Stomach smooth muscle (tissue), 2 donors: ENCODE measurements around the gene DCDC1.

Source experiments
- H3K27ac ChIP-seq: one replicate; pipeline ENCODE4 v1.7.0; 2013; ENCODE audit warnings: mild to moderate bottlenecking, low read length, inconsistent platforms
- H3K27me3 ChIP-seq, 2 donors: one replicate each; pipeline ENCODE4 v1.7.0; 2013; ENCODE audit warnings: low read length in 2 of 2; ENCODE audit not compliant: insufficient read depth in 2 of 2, control insufficient read depth in 1 of 2
- H3K36me3 ChIP-seq, 2 donors: one replicate each; pipeline ENCODE4 v1.7.0; 2013; ENCODE audit warnings: low read length in 2 of 2; ENCODE audit not compliant: control insufficient read depth in 2 of 2, insufficient read depth in 2 of 2
- H3K4me1 ChIP-seq: one replicate; pipeline ENCODE4 v1.7.0; 2013; ENCODE audit warnings: low read length; ENCODE audit not compliant: control insufficient read depth, insufficient read depth
- H3K4me3 ChIP-seq, 2 donors: one replicate each; pipeline ENCODE4 v1.7.0; 2013; ENCODE audit warnings: low read length in 2 of 2
- H3K9ac ChIP-seq, 2 donors: one replicate each; pipeline ENCODE4 v1.7.0; 2013; ENCODE audit warnings: low read length in 2 of 2, mild to moderate bottlenecking in 1 of 2
- H3K9me3 ChIP-seq, 2 donors: one replicate each; pipeline ENCODE4 v1.7.0; 2013; ENCODE audit warnings: low read length in 2 of 2; ENCODE audit not compliant: control insufficient read depth in 2 of 2
- donor health status: healthy.
- donor health status: Pancreatic carcinoma.

DCDC1 gene

DNA sequence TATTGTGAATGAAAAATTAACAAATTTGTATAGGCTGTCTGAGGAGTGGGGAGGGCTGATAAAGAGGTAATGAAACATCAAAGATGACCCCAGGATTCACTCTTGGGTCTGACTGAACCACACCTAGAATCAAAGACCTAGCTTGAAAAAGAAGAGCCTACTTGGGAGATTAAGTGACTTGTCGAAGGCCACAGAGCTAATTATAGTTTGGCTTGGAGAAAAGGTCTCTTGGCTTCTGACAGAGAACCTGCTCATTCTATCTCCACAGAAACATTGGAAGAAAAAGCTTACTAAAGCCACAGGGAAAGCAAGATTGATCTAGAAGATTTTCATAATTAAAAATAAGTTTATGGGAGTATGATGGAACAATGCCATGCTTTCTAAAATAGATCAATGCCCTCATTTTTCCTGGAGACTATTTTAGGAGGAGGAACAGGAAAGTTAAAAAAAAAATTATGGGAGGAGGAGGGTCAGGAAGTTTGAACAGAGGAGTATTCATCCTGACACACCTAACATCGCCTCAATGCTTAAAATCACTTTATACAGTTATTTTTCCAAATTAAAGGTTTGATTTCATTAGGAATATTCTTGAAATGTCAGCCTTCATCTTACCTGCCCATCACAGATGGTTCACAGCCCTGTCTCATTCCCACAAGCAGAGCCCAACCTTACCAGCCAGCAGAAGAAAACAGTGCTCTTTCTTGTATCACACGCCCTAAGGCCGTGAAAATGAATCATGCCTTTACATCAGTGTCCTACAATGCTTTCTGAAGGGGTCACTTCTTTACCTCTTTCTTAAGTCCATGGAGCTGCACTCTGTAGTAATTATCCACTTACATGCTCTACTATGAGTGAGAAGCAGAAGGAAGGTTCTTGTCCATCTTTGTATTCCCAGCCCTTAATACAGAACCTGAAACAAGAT lies 552.3 kb downstream of the DCDC1 start:
- Histone ChIP-seq H3K27me3 (no peaks in the 10 kb centered on the region), H3K36me3 (no peaks in the 10 kb centered on the region), H3K9me3 (no peaks in the 10 kb centered on the region), H3K4me1 (no peaks in the 10 kb centered on the region), H3K4me3 (no peak overlapping the region), H3K9ac (no peak overlapping the region), H3K27ac (no peak overlapping the region)

GRCh38 chr11:30815619-30816018 lies 553.9 kb downstream of the DCDC1 start:
- Histone ChIP-seq H3K27ac (no peak overlapping the region), H3K4me3 (no peak overlapping the region), H3K27me3 (no peaks in the 10 kb centered on the region), H3K36me3 (no peaks in the 10 kb centered on the region), H3K9ac (no peak overlapping the region), H3K9me3 (no peaks in the 10 kb centered on the region), H3K4me1 (no peaks in the 10 kb centered on the region)

DNA sequence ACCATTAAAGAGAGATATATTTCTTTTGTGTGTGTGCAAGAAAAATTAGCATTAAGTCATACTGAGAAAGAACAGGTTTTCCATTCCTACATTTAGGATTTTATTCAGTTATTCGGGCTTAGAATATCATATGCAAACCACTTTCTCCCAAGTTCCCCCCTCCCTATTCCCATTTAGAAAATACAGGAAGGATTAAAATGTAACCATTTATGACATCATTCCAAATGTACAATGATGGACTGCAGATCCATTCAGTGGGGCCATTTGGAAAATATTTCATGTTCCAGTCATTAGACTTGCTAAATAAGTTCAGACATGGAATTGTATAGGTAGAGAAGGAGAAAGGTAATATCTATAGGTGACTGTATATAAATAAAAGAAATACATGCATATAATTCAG lies 554.8 kb downstream of the DCDC1 start:
- H3K27ac ChIP-seq = no peak overlapping the region
- H3K9ac ChIP-seq = no peak overlapping the region
- H3K9me3 ChIP-seq = no peaks in the 10 kb centered on the region
- no peaks in the 10 kb centered on the region for H3K4me1 ChIP-seq
- H3K27me3 ChIP-seq = no peaks in the 10 kb centered on the region
- no peak overlapping the region for H3K4me3 ChIP-seq
- no peaks in the 10 kb centered on the region for H3K36me3 ChIP-seq
